PC-3 (cell line): ENCODE data around the gene FAM174B.

Experiments
- EZH2phosphoT487 ChIP-seq: fragments of 300-600 bp; sonication (generic); IDR thresholded peaks from 2 replicates; pipeline ENCODE4 v1.6.1; 2018; ENCODE audit warnings: mild to moderate bottlenecking, antibody characterized with exemption, low read length, borderline replicate concordance
- TF ChIP-seq, protein P1 (sequence below): fragments of 300-600 bp; sonication (generic); conservative IDR thresholded peaks from 2 replicates; pipeline ENCODE4 v1.5.1; 2017; ENCODE audit warnings: antibody characterized with exemption, low read depth, mild to moderate bottlenecking, low read length

DNA sequence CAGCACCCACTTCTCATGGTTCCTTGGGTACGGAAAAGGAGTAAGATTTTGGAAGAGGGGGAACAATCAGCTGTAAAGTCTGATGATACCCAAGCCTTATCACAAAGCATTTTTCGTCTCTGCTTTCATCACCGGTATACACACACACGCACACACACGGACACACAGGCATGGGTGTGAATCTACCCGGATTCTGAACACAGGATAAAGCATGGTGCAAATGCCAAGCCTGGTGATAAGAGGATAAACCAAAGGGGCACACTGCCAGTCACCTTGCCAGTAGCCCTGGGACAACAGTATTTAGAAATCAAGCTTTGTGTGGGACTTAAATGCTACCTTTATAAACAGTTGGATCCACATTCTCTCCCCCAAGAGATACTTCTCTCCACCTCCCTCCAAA, 22.2 kb downstream of the FAM174B start:
- TF ChIP-seq, protein P1, sequence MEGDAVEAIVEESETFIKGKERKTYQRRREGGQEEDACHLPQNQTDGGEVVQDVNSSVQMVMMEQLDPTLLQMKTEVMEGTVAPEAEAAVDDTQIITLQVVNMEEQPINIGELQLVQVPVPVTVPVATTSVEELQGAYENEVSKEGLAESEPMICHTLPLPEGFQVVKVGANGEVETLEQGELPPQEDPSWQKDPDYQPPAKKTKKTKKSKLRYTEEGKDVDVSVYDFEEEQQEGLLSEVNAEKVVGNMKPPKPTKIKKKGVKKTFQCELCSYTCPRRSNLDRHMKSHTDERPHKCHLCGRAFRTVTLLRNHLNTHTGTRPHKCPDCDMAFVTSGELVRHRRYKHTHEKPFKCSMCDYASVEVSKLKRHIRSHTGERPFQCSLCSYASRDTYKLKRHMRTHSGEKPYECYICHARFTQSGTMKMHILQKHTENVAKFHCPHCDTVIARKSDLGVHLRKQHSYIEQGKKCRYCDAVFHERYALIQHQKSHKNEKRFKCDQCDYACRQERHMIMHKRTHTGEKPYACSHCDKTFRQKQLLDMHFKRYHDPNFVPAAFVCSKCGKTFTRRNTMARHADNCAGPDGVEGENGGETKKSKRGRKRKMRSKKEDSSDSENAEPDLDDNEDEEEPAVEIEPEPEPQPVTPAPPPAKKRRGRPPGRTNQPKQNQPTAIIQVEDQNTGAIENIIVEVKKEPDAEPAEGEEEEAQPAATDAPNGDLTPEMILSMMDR, result no peak
- TF ChIP-seq EZH2phosphoT487, result no peak
